GM10847 (cell line): ENCODE data around the gene CAMSAP2.

ENCODE experiments used
- POLR2A ChIP-seq: IDR thresholded peaks from 2 replicates; pipeline ENCODE4 v1.6.1; 2011; ENCODE audit not compliant: insufficient read length; ENCODE audit errors: extremely low read depth

Gene CAMSAP2

GRCh38 chr1:200767321-200767720, 28.6 kb downstream of the CAMSAP2 start:
- TF ChIP-seq POLR2A = no peak

GRCh38 chr1:200771625-200772555, 33.2 kb downstream of the CAMSAP2 start:
- no peak for TF ChIP-seq POLR2A

GRCh38 chr1:200774311-200774710, 35.6 kb downstream of the CAMSAP2 start:
- no peak for TF ChIP-seq POLR2A

- no peak for TF ChIP-seq POLR2A
Observed at GRCh38 chr1:200774735-200775444, 36.2 kb downstream of the CAMSAP2 start.

- TF ChIP-seq POLR2A = no peak
Observed at GRCh38 chr1:200775850-200776249, 37.2 kb downstream of the CAMSAP2 start.

GRCh38 chr1:200776949-200777348, 38.3 kb downstream of the CAMSAP2 start:
- TF ChIP-seq POLR2A = no peak

GRCh38 chr1:200778766-200779165, 40.1 kb downstream of the CAMSAP2 start:
- TF ChIP-seq POLR2A = no peak

GRCh38 chr1:200779326-200779725, 40.6 kb downstream of the CAMSAP2 start:
- no peak for TF ChIP-seq POLR2A

- no peak for TF ChIP-seq POLR2A
Observed at GRCh38 chr1:200780545-200781369, 42.1 kb downstream of the CAMSAP2 start.

GRCh38 chr1:200783926-200784325, 45.2 kb downstream of the CAMSAP2 start:
- TF ChIP-seq POLR2A = no peak

GRCh38 chr1:200784576-200784975, 45.9 kb downstream of the CAMSAP2 start:
- TF ChIP-seq POLR2A = no peak

- no peak for TF ChIP-seq POLR2A
Observed at GRCh38 chr1:200786788-200787187, 48.1 kb downstream of the CAMSAP2 start.

- no peak for TF ChIP-seq POLR2A
Observed at GRCh38 chr1:200787896-200788387, 49.2 kb downstream of the CAMSAP2 start.

- TF ChIP-seq POLR2A = no peak
Observed at GRCh38 chr1:200793677-200794076, 55.0 kb downstream of the CAMSAP2 start.

GRCh38 chr1:200794506-200795065, 55.9 kb downstream of the CAMSAP2 start:
- no peak for TF ChIP-seq POLR2A
